NT2/D1 (cell line): ENCODE results near the gene SLC44A5.

Experiments used
- DNase-seq: peaks from one replicate; pipeline ENCODE4 v3.0.0-alpha.2; 2011; ENCODE audit warnings: low read depth, low spot score
- H3K27me3 ChIP-seq: 2 replicates; pipeline ENCODE4 v1.6.0; 2011; ENCODE audit warnings: mild to moderate bottlenecking; ENCODE audit not compliant: insufficient read length, insufficient read depth
- H3K36me3 ChIP-seq: 2 replicates; pipeline ENCODE4 v1.6.1; 2011; ENCODE audit warnings: mild to moderate bottlenecking, low read length, mixed read lengths; ENCODE audit not compliant: insufficient read depth, insufficient read length
- H3K4me1 ChIP-seq: 2 replicates; pipeline ENCODE4 v1.5.1; 2011; ENCODE audit not compliant: insufficient read depth, insufficient read length
- H3K4me3 ChIP-seq: 2 replicates; pipeline ENCODE4 v1.5.1; 2011; ENCODE audit warnings: low read depth; ENCODE audit not compliant: insufficient read length
- H3K9ac ChIP-seq: 2 replicates; pipeline ENCODE4 v1.6.0; 2011; ENCODE audit warnings: low read depth; ENCODE audit not compliant: insufficient read length
- H3K9me3 ChIP-seq: 2 replicates; pipeline ENCODE4 v1.5.1; 2011; ENCODE audit warnings: mild to moderate bottlenecking, low read length; ENCODE audit not compliant: insufficient read depth
- SUZ12 ChIP-seq: IDR thresholded peaks from 2 replicates; pipeline ENCODE4 v1.6.1; 2011; ENCODE audit not compliant: insufficient read length, insufficient read depth; ENCODE audit errors: extremely low read depth
- YY1 ChIP-seq: IDR thresholded peaks from 2 replicates; pipeline ENCODE4 v1.6.1; 2011; ENCODE audit not compliant: insufficient read length, insufficient read depth
- ZNF274 ChIP-seq: IDR thresholded peaks from 2 replicates; pipeline ENCODE4 v1.6.1; 2011; ENCODE audit warnings: mild to moderate bottlenecking, low read depth, low read length

The SLC44A5 gene

GRCh38 chr1:75170011-75170410 lies 440.9 kb downstream of the SLC44A5 start:
- Histone ChIP-seq H3K9ac (no peak overlapping the region), H3K4me3 (no peak overlapping the region), H3K27me3 (no peaks in the 10 kb centered on the region), H3K36me3 (no peaks in the 10 kb centered on the region), H3K4me1 (no peaks in the 10 kb centered on the region), H3K9me3 (no peaks in the 10 kb centered on the region)
- DNase-seq, result no peak
- TF ChIP-seq SUZ12, result no peak
- TF ChIP-seq YY1, result no peak
- no peak for TF ChIP-seq ZNF274

GRCh38 chr1:75166821-75167220 lies 444.1 kb downstream of the SLC44A5 start:
- no peak for DNase-seq
- Histone ChIP-seq H3K4me1 (no peaks in the 10 kb centered on the region), H3K9ac (no peak overlapping the region), H3K4me3 (no peak overlapping the region), H3K36me3 (no peaks in the 10 kb centered on the region), H3K9me3 (no peaks in the 10 kb centered on the region), H3K27me3 (no peaks in the 10 kb centered on the region)
- TF ChIP-seq YY1, result no peak
- TF ChIP-seq ZNF274, result no peak
- TF ChIP-seq SUZ12, result no peak

- TF ChIP-seq YY1 (no peak), ZNF274 (no peak), SUZ12 (no peak)
- H3K4me1 ChIP-seq, result no peaks in the 10 kb centered on the region
- no peak overlapping the region for H3K4me3 ChIP-seq
- H3K36me3 ChIP-seq, result no peaks in the 10 kb centered on the region
- H3K9me3 ChIP-seq, result no peaks in the 10 kb centered on the region
- H3K9ac ChIP-seq, result no peak overlapping the region
- DNase-seq, result no peak
- no peaks in the 10 kb centered on the region for H3K27me3 ChIP-seq
Measured at GRCh38 chr1:75165264-75165663, 445.6 kb downstream of the SLC44A5 start.

GRCh38 chr1:75159154-75159553 lies 451.8 kb downstream of the SLC44A5 start:
- no peak for DNase-seq
- no peaks in the 10 kb centered on the region for H3K36me3 ChIP-seq
- no peak overlapping the region for H3K4me3 ChIP-seq
- H3K27me3 ChIP-seq, result no peaks in the 10 kb centered on the region
- no peak for TF ChIP-seq ZNF274
- H3K4me1 ChIP-seq, result no peaks in the 10 kb centered on the region
- H3K9me3 ChIP-seq, result no peaks in the 10 kb centered on the region; the same call in 1 of the 2 replicates
- H3K9ac ChIP-seq, result no peak overlapping the region
